Measurements from ENCODE around the gene LACTBL1. TPM values are rescaled to one million over a fixed set of nuclear protein-coding genes. Genes with fewer than 3 reads are reported as not detected.

LACTBL1 gene
- total RNA-seq, 1 experiment from 2014 or later: not detected

- TF ChIP-seq, protein P1, sequence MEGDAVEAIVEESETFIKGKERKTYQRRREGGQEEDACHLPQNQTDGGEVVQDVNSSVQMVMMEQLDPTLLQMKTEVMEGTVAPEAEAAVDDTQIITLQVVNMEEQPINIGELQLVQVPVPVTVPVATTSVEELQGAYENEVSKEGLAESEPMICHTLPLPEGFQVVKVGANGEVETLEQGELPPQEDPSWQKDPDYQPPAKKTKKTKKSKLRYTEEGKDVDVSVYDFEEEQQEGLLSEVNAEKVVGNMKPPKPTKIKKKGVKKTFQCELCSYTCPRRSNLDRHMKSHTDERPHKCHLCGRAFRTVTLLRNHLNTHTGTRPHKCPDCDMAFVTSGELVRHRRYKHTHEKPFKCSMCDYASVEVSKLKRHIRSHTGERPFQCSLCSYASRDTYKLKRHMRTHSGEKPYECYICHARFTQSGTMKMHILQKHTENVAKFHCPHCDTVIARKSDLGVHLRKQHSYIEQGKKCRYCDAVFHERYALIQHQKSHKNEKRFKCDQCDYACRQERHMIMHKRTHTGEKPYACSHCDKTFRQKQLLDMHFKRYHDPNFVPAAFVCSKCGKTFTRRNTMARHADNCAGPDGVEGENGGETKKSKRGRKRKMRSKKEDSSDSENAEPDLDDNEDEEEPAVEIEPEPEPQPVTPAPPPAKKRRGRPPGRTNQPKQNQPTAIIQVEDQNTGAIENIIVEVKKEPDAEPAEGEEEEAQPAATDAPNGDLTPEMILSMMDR (conservative IDR thresholded peaks at IDR 0.05): no peak
- no peak for DNase-seq
- H3K27ac ChIP-seq (ENCODE audit: insufficient read length, low read depth, low read length): no peak overlapping the region
Measured at GRCh38 chr1:23018661-23019093, 46.0 kb upstream of the LACTBL1 start.

More at GRCh38 chr1:23018661-23019093, 46.0 kb upstream of the LACTBL1 start:
- no peaks in the 10 kb centered on the region for H3K9me3 ChIP-seq (ENCODE audit: control insufficient read depth, low read depth, low read length)
- H3K4ac ChIP-seq (ENCODE audit: low read depth, low read length): no peak overlapping the region
- H4K91ac ChIP-seq (ENCODE audit: insufficient read length, low read depth, low read length): no peak overlapping the region
- peaks cover 20 to 34% (median 31%) of the 10 kb centered on the region in 3 experiments for H3K36me3 Mint-ChIP-seq (ENCODE audit: insufficient read depth in 1 of 3, low read depth in 3 of 3)
- H3K79me2 ChIP-seq (ENCODE audit: insufficient read depth, low read length): peaks cover 39% of the 10 kb centered on the region
- H3K18ac ChIP-seq (ENCODE audit: insufficient read length, low read depth, low read length): peak overlapping the region; percentile 61
- no peak overlapping the region for H2BK15ac ChIP-seq (ENCODE audit: low read depth, low read length)
- H3K27me3 Mint-ChIP-seq (ENCODE audit: low read depth): no peaks in the 10 kb centered on the region
- no peak overlapping the region for H3K23ac ChIP-seq (ENCODE audit: insufficient read length, low read depth, low read length)
- H2AFZ ChIP-seq (ENCODE audit: low read length): no peak overlapping the region
- H3K9ac ChIP-seq (ENCODE audit: extremely low read depth, insufficient read length, low read length): peak overlapping the region; percentile 72
- no peaks in the 10 kb centered on the region for H4K20me1 ChIP-seq (ENCODE audit: control insufficient read depth, insufficient read depth, insufficient read length)
- H3K4me1 ChIP-seq (ENCODE audit: insufficient read depth, low read length): no peaks in the 10 kb centered on the region
- H3K27ac Mint-ChIP-seq: peak overlapping the region; percentile 94 to 98 (median 96)
- peaks cover 18 to 30% of the 10 kb centered on the region in 2 experiments for H3K4me1 Mint-ChIP-seq
- H2AK5ac ChIP-seq (ENCODE audit: insufficient read length, low read length): no peak overlapping the region
- no peaks in the 10 kb centered on the region for H3K27me3 ChIP-seq (ENCODE audit: insufficient read depth, low read length)
- no peak overlapping the region for H4K8ac ChIP-seq (replicated peaks; ENCODE audit: insufficient read length, low read depth, low read length)
- no peak overlapping the region for H3K56ac ChIP-seq (ENCODE audit: insufficient read length, low read depth, low read length)
- no peak overlapping the region for H2BK5ac ChIP-seq (ENCODE audit: insufficient read length, low read length)
- no peaks in the 10 kb centered on the region for H3K23me2 ChIP-seq (ENCODE audit: insufficient read length, low read depth, low read length, poor library complexity, severe bottlenecking)
- H3K14ac ChIP-seq (ENCODE audit: insufficient read depth, low read length): no peak overlapping the region
- no peak overlapping the region for H2BK20ac ChIP-seq (ENCODE audit: low read depth, low read length, poor library complexity, severe bottlenecking)
- no peak overlapping the region for H2BK120ac ChIP-seq (ENCODE audit: low read depth, low read length, poor library complexity, severe bottlenecking)
- H3K9me3 Mint-ChIP-seq: peaks cover 19 to 21% of the 10 kb centered on the region in 2 experiments
- WGBS (ENCODE audit: extremely low coverage, insufficient read length, low lambda C conversion rate): no CpG with 5 or more reads among the region's 10 CpGs
- peak overlapping the region; percentile 90 to 91 for H3K4me3 Mint-ChIP-seq
- no peaks in the 10 kb centered on the region for H3K79me1 ChIP-seq (ENCODE audit: insufficient read depth, low read depth, low read length, poor library complexity, severe bottlenecking)
- H3T11ph ChIP-seq (ENCODE audit: low read length): no peak overlapping the region
- H3K4me2 ChIP-seq (ENCODE audit: insufficient read depth, insufficient read length, low read length): peak overlapping the region; percentile 78
- no peak overlapping the region for H4K5ac ChIP-seq (ENCODE audit: insufficient read length, low read depth, low read length)
- no peak overlapping the region for H2BK12ac ChIP-seq (ENCODE audit: insufficient read length, low read depth, low read length)
